Measurements from ENCODE around the gene RAET1G.
"Not testable (repeated sequence)": the region's sequence is repeated elsewhere in the genome, so short reads cannot be mapped to it uniquely, and the experiment has no call there.

RAET1G gene

DNA sequence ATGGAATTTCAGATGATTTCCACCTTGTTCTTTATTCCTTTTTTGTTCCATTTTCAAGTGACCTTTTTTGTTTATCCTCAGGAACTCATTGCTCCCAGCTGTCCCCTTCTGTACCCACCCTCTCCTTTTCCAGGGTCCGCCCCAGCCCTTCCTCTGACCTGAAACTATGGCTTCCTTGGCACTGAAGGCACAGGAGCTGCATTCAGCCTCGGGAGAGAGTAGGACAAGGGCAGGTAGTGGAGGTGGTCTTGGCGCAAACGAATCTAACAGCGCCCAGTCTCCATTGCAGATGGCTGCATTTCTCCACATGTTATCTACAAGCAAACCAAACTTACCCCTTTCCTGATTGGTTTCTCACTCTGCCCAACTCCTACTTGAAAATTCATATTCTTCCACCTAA is 10.1 kb upstream of the RAET1G start:
- DNase-seq = no peak

DNA sequence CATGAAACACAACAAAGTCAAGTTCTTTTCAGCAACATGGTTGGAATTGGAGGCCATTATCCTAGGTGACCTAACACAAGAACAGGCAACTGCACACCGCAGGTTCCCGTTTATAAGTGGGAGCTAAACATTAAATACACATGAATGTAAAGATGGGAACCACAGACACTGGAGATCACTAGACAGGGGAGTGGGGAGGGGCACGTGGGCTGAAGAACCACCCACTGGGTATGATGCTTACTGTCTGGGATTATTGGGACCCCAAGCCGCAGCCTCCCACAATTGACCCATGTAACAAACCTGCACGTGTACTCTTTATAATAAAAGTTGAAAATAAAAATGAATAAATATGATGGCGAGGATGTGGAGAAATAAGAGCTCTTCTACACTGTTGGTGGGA is 8.6 kb upstream of the RAET1G start:
- DNase-seq = no peak

- DNase-seq = no peak
Observed at GRCh38 chr6:149929422-149929821, 6.5 kb upstream of the RAET1G start.

DNA sequence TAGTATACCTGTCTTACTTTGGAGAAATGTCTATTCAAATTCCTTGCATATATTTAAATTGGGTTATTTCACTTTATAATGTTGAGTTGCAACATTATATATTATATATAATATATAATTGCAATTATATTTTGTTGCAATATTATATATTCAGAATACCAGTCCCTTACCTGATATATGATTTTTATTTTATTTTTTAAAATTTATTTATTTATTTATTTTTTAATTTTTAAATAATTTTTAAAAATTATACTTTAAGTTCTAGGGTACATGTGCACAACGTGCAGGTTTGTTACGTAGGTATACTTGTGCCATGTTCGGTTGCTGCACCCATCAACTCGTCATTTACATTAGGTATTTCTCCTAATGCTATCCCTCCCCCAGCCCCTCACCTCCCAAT is 4.1 kb upstream of the RAET1G start:
- not testable (repeated sequence) for DNase-seq

GRCh38 chr6:149925974-149926777 is 3.3 kb upstream of the RAET1G start:
- DNase-seq = peak; percentile 65

- no peak for DNase-seq
Observed at GRCh38 chr6:149925253-149925973, 2.5 kb upstream of the RAET1G start.

DNA sequence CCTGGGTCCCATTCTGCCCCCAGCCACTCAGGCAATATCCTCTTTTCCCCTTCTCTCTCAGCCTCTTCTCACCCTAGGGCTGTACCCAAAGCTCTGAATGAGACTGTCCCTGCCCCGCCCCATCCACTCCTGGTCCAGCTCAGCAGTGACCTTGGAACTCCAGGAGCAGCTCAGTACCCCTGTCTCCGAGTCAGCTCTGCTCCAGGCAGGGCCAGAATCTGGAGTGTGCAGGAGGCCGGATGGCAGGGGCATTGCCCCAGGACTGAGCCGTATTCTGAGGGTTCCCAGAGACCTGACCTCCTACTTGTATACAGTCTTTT is 2.0 kb upstream of the RAET1G start:
- no peak for DNase-seq

DNA sequence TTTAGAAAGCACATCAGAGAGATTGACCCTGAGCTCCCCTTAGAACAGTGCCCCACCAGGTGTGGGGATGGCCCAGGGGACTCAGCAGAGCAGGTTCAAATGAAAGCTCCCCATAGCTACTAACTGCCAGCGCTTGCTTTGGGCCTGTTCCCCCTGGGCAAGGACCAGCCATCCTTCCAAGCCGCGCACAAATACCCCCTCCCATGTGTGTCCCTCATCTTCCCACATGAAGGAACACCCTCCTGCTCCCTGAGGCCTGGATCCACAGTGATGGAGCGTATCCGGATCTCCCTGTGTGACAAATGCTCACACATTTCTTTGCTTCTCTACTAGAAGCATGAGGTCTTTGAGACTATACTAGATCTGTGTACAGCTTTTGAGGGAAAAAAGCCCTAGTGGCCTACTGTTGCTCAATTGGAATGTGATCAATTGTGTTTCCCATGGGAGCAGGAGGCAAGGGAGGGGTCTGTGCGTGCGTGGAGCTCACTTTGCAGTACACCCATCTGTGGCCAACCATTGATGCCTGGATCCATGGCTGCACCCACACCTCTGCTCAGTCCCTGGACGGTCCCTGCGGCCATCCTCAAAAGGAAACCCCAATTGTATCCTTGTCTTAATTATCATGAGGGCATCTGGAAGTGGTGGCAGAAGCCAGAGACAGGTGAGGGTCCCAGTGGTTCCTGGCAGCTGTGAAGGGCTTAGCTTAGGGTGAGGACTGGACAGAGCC is 1.4 kb upstream of the RAET1G start:
- DNase-seq = no peak

DNA sequence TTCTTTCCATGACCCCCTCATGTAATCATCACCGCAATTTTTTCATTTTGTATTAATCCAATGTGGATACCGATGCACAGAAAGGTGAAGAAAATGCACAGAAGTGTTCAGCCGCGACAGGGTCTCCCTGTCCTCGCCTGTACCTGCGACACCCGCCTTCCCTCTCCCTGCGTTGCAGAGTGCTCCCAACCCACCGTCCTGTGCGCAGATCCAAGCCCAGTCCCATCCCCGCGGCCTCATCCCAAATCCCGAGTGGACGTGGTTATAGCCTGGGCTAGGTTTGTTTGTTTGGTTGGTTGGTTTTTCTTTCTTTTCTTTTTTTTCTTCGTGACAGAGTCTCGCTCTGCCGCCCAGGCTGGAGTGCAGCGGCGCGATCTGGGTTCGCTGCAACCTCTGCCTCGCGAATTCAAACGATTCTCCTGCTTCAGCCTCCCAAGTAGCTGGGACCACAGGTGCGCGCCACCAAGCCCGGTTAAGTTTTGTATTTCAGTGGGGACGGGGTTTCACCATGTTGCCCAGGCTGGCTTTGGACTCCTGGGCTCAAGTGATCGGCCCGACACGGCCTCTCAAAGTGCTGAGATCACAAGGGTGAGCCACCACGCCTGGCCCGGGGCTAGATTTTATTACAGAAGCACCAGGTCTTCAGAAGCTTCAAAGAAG is 536 bp upstream of the RAET1G start:
- no peak for DNase-seq

GRCh38 chr6:149922091-149922490 is 830 bp downstream of the RAET1G start:
- DNase-seq = not testable (repeated sequence)

DNA sequence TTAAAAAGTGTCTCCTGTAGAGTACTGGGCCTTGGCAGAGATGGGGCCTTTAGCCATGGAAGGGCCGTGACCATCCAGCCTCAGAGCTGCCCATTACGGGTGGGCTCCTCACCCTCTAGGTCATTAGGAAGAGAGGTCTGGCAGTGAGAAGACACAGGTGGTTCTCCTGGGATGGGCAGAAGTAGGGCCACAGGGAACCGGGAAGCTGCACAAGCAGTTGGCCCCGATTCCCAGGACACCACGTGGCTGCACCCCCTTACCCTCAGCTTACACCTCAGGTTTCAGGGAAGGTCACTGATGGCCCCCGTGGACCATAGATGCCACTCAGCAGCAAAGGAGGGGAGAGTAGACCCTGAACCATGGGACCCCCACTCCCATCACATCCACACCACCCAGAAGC is 1.6 kb downstream of the RAET1G start:
- DNase-seq = no peak

DNA sequence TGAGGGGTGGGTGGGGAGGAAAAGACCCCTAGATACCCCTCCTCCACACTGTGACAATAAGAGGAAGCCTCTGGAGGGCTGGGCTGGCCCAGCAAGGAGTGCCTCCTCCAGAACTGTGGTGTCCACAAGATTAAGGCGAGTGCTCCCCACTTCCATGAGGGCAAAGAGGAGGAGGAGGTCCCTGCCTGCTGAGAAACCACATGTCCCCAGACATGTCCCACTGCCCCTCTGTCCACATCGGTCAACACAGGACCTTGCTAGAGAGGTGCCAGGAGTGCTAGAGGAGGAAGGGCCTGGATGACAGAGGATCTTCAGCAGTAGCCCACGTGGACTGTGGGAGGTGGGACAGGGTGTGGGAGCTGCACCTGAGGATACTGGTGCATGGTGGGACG is 3.1 kb downstream of the RAET1G start:
- no peak for DNase-seq

GRCh38 chr6:149919126-149919833 is 3.6 kb downstream of the RAET1G start:
- not testable (repeated sequence) for DNase-seq

DNA sequence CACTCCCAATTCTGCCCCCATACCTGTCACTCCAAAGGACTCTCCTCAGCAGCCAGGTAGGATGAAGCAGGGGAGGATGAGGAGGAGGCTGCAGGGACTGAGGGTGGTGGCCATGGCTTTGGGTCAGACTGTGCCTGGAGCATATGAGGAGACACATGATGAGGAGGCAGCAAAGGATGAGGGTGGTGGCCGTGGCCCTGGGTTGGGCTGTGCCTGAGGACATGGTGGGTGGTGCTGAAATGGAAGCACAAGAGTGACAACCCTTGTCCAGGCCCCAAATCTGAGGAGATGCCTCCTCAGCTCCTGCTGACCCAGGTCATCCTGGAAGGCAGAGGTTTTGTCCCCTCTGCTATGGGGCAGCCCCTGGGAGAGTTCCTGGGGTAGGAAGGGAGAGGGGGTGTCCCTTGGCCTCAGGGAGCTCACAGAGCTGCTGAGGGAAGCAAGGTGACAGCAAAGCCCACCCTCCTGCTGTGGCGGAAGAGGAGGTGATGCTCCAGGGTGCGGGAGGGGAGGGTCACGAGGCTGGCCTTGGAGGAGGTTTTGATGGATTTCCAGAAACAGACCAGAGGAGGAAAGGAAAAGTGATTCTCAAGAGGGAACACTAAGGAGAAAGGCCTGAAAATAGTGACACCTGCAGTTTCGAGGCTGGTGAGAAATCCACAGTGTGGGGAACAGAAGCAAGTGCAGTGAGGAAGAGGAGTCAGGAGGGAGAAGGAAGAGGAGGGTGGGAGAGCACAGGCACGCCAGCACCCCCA is 4.6 kb downstream of the RAET1G start:
- no peak for DNase-seq

DNA sequence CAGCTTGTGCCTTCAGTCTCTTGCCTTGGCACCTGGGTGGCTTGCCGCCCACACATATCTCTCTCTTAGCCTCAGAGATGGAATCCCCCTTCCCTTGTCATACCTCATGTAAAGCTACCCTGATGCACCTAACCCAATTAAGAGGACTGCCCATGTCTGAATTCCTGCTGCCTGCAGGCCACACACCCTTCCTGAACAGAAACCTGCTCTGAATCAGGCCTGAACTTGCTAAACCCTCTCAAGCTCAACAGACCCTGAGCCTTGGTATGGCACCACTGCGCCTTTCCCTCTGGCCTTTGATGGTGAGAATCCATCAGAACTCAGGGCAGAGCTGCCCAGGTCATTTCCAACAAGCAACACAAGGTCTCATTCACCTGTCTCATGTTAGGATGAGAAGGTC is 5.2 kb downstream of the RAET1G start:
- no peak for DNase-seq

GRCh38 chr6:149915970-149916865 is 6.7 kb downstream of the RAET1G start:
- no peak for DNase-seq

- DNase-seq = no peak
Observed at GRCh38 chr6:149913540-149914240, 9.2 kb downstream of the RAET1G start.

- no peak for DNase-seq
Observed at GRCh38 chr6:149913085-149913484, 9.8 kb downstream of the RAET1G start.

DNA sequence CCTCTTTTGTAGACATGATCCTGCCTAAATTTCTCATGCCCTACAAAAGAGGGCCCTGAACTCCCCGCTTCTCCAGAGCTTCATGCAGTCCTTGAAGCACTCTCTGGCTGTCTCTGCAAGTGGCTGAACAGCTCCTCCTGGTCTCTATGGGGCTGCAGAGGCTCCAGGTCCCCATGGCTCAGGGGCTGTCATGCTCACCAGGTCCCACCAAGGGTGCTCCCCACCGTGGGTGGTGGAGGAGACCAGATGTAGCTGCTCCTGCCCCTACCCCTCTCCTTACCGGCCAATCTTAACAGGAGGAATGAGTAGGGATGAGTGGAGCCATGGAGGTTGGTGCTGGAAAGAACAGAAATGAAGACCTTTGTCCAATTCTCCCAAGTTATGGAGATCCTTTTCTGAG is 10.2 kb downstream of the RAET1G start:
- DNase-seq = not testable (repeated sequence)

- no peak for DNase-seq
Observed at GRCh38 chr6:149910721-149911151, 12.2 kb downstream of the RAET1G start.

Measured in CD4-positive, alpha-beta T cell treated with Interleukin-4 for 4 hours (primary cell).